Suprapubic skin (tissue), 3 donors: ENCODE results near the gene UTP3.
"Not testable (repeated sequence)": the region's sequence is repeated elsewhere in the genome, so short reads cannot be mapped to it uniquely, and the experiment has no call there.

Source experiments
- EP300 ChIP-seq: sonication (generic); formaldehyde crosslinking; IDR thresholded peaks from one replicate; pipeline ENCODE4 v1.6.1; 2017; ENCODE audit warnings: antibody characterized with exemption
- POLR2A ChIP-seq, 2 donors: fragments of 450-650 bp; IDR thresholded peaks; one replicate each; pipeline ENCODE4 v1.6.1; 2017; ENCODE audit warnings: antibody characterized with exemption in 2 of 2, mild to moderate bottlenecking in 2 of 2, moderate library complexity in 2 of 2
- TF ChIP-seq, protein P1 (sequence below), 2 donors: fragments of 200-600 bp in 1 of 2; fragments of 450-650 bp in 1 of 2; sonication (generic) in 1 of 2; IDR thresholded peaks; one replicate each; pipeline ENCODE4 v1.5.1; 2016 to 2019; ENCODE audit warnings: antibody characterized with exemption in 2 of 2, mild to moderate bottlenecking in 1 of 2, moderate library complexity in 1 of 2

- TF ChIP-seq, protein P1, sequence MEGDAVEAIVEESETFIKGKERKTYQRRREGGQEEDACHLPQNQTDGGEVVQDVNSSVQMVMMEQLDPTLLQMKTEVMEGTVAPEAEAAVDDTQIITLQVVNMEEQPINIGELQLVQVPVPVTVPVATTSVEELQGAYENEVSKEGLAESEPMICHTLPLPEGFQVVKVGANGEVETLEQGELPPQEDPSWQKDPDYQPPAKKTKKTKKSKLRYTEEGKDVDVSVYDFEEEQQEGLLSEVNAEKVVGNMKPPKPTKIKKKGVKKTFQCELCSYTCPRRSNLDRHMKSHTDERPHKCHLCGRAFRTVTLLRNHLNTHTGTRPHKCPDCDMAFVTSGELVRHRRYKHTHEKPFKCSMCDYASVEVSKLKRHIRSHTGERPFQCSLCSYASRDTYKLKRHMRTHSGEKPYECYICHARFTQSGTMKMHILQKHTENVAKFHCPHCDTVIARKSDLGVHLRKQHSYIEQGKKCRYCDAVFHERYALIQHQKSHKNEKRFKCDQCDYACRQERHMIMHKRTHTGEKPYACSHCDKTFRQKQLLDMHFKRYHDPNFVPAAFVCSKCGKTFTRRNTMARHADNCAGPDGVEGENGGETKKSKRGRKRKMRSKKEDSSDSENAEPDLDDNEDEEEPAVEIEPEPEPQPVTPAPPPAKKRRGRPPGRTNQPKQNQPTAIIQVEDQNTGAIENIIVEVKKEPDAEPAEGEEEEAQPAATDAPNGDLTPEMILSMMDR (IDR thresholded peaks at IDR 0.05), result not testable (repeated sequence)
- TF ChIP-seq POLR2A (IDR thresholded peaks at IDR 0.05); EP300: not testable (repeated sequence)
Observed at GRCh38 chr4:70726515-70726914, 38.2 kb downstream of the UTP3 start.
